NK-92 (cell line): ENCODE data around the gene LRPAP1.
"Not testable (repeated sequence)": the region's sequence is repeated elsewhere in the genome, so short reads cannot be mapped to it uniquely, and the experiment has no call there.

Experiments used
- DNase-seq: peaks from one replicate; lab custom pipeline; 2025; ENCODE audit not compliant: unreplicated experiment; lab: John Stamatoyannopoulos, UW

Gene LRPAP1

DNA sequence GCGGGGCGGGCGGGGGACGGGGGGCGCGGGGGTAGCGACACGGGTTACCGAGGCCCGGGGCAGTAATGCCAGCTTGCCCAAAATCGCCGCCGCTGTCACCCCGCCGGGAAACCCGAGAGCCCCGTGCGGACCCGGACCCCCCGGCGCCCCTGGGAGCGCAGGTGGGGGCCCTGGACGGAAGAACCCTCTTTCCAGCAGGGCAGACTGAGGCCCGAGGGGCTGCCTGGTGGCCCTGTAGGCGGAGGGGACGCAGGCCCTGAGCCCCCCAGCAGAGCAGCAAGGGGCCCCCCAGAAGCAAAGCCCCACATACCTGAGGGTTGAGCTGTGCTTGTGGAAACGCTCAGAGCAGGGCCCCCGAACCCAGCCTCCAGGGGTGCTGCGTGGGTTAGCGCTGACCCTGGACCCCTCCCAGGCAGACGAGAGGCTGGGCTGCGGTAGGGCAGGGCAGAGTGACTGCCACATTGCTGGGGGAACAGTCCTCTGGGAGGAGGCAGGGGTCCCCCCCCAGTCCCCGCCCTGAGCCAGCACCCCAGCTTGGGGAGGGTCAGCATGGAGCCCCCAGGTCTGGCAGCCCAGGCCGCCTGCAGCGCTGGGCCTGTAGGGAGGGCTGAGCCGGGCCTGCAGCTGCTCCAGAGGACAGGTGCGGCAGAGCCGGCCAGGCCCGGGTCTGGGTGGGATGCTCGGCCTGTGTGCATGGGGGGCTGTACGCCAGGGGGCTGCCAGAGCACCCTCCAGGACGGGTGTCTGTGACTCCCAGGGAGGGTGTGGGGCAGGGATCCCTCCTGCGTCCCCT is 68.5 kb downstream of the LRPAP1 start:
- no peak for DNase-seq

DNA sequence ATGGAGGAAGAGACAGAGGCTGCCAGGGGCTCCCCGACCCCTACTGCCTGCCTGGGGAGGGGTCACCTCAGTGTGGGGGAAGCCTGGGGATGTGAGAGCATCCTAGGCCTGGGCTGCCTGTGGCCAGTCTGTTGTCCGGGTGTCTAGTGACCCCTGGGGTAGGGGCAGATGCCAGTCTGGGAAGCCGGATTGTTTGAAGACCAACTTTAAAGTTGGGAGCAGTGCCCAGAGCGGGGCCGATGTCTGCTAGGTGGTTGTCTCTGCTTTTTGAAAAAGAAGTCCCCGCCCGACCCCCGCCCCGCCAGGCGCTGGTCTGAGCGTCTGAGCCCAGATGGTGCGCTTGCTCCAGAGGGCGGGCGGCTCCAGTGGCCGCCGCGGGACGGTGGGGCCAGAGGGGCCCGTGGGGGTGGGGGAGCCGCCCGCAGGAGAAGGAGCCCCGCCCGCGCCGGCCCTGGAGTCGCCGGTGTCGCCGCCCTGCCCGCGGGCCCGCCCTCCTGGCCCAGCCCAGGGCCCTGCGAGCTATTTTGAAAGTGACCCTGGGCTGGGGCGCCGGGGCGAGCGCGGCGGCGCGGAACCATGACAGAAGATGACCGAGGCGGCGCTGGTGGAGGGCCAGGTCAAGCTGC is 69.3 kb downstream of the LRPAP1 start, which contains the start of gene DOK7:
DOK7 (plus strand) TSS at position 517 of the 626 bp plus-strand sequence; CDS start at position 587, 70 bp downstream.
- no peak for DNase-seq

- DNase-seq, result no peak
These were observed 69.9 kb downstream of the LRPAP1 start for GRCh38 chr4:3462321-3462789.

DNA sequence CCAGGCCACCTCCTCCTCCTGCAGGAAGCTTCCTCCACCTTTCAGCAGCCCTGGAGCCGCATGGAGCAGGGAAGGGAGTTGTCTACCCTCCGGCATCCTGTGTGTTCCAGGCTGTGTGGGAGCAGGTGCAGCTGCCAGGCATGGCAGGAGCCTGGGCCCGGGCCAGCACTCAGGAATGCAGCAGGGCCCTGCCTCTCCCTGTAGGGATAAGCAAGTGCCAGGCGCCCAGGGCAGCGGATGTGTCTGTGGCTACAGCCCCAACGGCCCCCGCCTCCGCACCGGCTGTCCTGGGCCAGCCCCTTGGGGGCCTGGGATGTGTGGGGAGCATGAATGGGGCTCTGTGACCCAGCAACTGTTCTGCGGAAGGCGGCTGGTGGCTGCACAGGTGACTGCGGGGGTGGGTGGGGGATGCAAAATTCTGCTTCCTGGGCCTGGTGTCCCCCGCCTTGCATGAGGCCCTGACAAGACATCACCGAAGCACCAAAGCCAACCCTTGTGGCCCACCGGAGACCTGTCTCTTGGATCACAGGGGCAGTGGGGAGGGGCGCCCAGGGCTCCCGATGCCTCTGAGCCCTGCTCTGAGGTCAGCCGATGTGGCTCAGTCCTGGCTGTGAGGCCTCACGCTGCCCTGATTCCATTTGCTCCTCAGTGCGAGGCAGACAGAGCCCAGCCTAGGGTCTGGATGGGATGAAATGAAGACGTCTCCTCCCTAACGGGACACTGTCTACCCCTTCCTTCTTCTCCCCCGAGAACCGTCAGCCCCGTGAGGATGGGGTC is 70.5 kb downstream of the LRPAP1 start:
- DNase-seq, result no peak

GRCh38 chr4:3460926-3461325 is 71.3 kb downstream of the LRPAP1 start:
- DNase-seq, result no peak

- DNase-seq, result not testable (repeated sequence)
These were observed 73.1 kb downstream of the LRPAP1 start for GRCh38 chr4:3459156-3459555.

DNA sequence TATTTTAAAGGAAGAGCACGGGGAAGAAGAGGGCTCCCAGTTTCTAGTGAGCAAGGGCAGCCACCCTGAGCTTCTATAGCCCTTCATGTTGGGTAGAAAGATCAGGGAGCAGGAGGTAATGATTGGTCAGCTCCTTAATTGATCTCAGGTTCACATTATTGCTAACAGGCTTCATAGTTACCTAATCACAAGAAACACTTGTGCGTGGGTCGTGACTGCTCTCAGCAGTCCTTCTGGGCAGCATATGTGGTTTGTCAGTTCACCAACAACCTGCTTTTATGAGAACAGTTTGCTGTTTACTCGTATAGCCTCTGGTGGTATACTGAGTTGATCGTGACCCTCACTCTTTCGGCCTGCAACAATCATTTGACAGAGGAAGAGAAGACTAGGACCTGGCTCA is 73.9 kb downstream of the LRPAP1 start:
- DNase-seq, result no peak

DNA sequence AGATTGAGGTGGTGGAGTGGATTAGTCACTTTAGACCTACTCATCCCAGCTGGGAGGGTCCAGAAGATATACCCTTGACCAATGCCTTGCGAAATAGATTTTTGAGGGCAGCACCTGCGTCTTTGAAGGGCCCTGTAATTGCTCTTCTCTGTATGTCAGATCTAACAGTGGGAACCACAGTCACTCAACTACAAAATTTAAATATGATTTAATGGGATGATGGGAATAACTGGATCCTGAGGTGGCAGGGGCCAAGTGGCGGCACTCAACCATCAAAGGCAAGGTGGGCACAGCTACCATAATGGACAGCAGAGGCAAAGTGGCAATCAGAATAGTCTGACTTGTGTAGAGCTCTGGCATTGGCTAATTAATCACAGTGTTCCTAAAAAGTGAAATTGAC is 76.6 kb downstream of the LRPAP1 start:
- not testable (repeated sequence) for DNase-seq
